ENCODE results near the gene CFAP100.

Gene CFAP100

DNA sequence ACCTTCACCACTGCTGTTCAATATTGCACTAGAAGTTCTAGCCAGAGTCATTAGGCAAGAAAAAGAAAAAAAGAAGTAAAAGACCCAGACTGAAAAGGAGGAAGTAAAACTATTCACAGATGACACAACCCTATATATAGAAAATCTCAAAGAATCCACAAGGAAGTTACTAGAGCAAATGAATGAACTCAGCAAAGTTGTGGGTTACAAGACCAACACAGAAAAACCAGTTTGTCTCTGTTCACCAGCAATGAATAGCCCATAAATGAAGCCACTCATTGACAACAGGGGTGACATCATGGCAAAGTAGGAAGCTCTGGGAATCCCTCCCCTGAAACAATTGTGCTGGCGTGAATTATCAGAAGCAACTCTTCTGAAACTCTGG is 4.6 kb downstream of the CFAP100 start:
- DNase-seq (ENCODE audit: extremely low read depth in 1 of 2, low read depth in 1 of 2), result no peak

DNA sequence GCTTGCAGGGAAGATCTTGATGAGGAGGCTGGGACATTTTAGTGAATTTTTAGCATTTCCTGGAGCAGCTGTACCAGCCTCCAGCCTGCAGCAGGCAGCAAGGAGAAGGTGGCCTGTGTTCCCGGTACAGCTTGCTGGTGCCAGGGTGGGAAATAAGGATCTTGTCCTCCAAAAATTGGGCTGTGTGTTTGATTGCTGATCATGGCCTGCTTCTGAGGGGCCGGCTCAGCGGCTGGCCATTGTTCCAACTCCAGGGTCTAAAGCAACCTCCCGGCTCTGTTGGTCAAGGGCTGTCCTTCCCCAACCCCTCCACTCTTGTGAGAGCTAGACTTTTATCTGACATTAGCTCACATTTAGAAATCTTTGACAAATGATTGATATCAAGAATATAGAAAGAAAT is 5.0 kb downstream of the CFAP100 start:
- DNase-seq (ENCODE audit: extremely low read depth in 1 of 2, low read depth in 1 of 2), result no peak

GRCh38 chr3:126401611-126402160 is 7.0 kb downstream of the CFAP100 start:
- DNase-seq (ENCODE audit: extremely low read depth in 1 of 2, low read depth in 1 of 2), result no peak

DNA sequence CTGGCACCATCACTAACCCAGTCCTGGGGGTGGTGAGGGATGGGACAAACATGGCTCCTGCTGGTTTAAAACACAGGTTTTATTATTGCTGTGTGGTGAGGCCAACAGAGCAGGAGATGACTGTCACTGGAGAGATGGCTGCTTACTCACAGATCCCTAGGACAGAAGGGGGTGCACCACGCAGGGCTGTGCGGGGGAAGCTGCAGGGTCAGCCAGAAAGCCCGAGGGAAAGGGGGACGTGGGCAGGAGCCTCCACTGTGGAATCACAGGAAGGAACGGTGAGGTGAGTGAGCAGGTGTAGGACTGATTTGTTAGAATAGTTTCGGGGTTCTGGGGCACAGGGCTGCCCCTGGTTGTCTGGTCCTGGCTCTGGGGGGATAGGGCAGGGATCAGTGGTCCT is 7.5 kb downstream of the CFAP100 start:
- DNase-seq (ENCODE audit: extremely low read depth in 1 of 2, low read depth in 1 of 2), result no peak

DNA sequence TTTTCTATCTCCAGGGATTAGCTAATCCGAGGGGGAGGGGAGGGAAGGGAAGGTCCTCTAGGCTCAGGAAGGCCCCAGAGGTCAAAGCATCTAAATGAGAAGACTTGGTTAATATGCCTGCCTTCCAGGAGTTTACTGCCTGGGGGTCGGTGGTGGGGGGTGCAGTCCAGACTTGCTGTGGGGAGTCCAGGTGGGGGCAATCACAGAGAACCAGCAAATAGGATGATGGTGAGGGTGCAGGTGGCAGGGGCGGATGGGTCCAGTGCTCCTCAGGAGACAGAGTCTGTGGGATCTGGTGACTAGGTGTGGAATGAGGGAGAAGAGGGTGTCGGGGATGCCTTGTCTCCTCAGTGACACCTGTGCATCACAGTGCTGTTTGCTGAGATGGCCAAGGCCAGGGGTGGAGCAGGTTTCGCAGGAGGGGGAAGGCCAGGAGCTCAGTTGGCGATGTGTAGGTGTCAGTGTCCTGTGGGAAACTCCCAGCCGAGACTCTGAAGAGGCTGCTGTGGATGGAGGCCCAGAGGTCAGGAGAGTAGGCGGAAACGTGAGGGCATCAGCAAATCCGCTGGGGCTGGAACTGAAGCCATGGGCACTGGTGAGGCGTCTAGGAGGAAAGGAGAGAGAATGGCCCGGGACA is 8.1 kb downstream of the CFAP100 start:
- DNase-seq (ENCODE audit: extremely low read depth in 1 of 2, low read depth in 1 of 2), result no peak

- no peak for DNase-seq (ENCODE audit: extremely low read depth in 1 of 2, low read depth in 1 of 2)
Observed at GRCh38 chr3:126406389-126407296, 11.9 kb downstream of the CFAP100 start.

DNA sequence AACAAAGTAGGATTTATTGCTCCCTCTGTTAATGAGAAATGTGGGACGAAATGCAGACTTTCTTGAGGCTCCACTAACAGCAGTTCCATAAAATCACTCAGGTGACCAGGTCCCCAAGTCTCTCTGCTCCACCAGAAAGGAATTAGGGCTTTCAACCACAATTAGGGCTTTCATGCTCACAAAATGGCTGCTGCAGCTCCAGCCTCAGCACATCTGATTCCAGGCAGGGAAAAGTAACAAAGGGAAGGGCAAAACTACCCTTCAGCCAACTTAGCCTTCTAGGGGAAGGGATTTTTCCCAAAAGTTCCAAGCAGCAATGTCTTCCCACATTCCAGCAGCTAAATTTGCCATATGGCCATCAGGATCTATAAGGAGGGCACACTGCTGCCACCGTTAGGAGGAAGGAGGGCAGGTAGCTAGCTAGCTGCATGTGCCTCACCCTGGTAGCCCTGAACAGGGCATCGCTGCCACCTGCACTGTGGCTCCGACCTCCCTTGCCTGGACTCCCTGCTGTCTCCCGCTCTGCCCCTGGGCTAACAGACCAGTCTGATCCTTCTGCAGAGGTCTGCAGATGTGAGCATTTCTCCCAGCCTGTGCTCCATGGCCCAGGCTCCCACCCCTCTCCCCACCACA is 12.8 kb downstream of the CFAP100 start:
- no peak for DNase-seq (ENCODE audit: extremely low read depth in 1 of 2, low read depth in 1 of 2)

- DNase-seq (ENCODE audit: extremely low read depth in 1 of 2, low read depth in 1 of 2), result no peak
Observed at GRCh38 chr3:126408099-126408498, 13.4 kb downstream of the CFAP100 start.

- DNase-seq (ENCODE audit: extremely low read depth in 1 of 2, low read depth in 1 of 2), result no peak
Observed at GRCh38 chr3:126412841-126413692, 18.4 kb downstream of the CFAP100 start.

DNA sequence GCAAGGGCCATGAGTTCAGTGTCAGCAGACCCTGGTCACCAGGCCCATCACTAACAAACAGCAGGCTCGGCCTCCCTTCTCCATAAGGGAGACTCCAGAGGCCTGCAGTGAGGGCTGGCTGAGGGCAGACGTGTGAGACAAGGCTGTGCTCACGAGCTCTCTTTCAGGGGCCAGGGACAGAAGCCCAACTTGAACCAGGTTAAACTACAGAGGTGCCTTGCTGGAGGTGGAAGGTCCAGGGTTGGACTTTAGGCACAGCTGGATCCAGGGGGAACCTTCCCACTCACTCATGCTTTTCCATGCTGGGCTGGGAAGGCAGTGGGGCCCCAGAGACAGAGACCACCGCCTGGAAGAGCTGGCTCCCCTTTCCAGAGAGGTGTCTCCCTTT is 19.0 kb downstream of the CFAP100 start:
- DNase-seq (ENCODE audit: extremely low read depth in 1 of 2, low read depth in 1 of 2), result no peak

GRCh38 chr3:126414406-126414805 is 19.7 kb downstream of the CFAP100 start:
- no peak for DNase-seq (ENCODE audit: extremely low read depth in 1 of 2, low read depth in 1 of 2)

DNA sequence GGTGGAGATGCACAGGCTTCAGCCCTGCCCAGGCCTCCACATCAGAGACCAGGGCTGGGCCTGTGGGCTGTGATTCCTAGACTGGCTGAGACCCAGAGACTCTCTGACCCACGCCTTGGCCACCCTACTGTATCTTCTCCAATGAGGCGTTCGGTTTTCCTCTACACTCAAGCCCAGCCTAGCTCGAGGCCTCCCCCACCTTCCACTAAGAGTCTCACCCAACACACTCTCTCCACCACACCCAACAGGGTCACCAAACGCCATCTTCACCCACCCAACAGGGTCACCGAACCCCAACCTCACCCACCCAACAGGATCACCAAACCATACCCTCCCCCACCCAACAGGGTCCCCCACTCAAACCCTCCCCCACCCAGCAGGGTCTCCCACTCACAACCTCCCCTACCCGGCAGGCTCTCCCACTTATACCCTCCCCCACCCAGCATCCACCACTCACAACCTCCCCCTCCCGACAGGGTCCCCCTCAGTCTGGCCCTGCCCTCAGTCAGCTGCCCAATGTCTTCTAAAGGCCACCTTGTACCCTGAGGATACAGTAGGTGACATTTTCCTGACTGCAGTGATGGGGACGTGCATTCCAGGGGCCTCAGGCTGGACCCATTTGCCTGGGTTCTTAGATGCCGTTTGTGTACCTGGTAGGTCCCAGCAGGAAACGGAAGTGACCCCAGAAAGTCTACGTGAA is 20.4 kb downstream of the CFAP100 start:
- DNase-seq (ENCODE audit: extremely low read depth in 1 of 2, low read depth in 1 of 2), result no peak

DNA sequence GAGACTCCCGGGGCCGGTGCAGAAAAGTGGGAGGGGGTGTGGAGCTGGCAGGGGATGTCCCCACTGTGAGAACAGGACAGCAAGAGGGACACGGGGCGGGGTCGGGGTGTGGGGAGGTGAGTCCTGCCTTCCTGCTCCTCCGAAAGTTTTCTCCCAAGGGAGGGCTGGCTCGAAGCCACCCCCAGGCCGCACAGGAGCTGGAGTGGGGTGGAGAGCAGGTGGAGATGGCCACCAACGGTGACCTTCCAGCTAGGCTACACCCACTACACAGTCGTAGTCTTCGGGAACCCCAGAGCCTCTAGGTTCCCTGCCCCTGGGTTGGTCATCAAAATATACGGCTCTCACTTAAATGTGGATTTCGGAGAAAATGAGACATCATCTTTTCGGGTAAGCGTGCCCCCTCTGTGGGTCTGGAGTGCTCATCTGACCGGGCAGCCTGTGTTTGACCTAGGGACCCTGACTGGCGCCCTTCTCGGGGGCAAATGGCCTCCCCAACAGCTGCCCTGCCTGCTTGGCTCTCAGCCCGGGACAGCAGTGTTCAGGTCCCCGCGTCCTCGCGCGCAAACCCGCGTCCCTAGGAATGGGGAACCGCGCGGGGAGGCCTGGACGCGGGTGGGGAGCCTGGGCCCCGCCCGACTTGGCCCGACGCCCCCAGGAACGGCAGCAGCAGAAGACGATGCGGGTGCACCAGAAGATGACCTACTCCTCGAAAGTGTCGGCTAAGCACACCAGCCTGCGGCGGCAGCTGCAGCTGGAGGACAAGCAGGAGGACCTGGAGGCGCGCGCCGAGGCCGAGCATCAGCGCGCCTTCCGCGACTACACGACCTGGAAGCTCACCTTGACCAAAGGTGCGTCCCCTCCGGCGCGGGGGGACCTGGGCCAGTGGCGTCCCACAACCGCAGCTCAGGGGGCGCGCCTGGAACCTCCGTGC is 21.2 kb downstream of the CFAP100 start:
- DNase-seq (ENCODE audit: extremely low read depth in 1 of 2, low read depth in 1 of 2), result no peak

DNA sequence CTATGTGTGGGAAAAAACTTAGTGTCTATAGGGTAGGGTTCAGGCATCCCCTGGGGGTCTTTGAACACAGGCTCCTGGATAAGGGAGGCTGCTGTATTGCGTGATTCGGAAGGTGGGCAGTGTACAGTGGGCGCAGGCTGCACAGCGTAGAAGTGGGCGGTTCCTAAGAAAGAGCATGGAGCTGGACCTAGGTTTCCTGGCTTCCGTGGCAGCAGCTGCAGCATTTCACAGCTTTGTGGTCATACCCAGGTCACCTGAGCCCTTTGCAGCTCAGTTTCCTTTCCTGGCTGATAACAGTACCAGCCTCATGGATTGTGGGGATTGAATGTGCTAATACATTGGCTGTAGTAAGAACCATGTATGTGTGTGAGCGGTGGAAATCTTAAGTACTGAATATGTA is 22.2 kb downstream of the CFAP100 start:
- DNase-seq (ENCODE audit: extremely low read depth in 1 of 2, low read depth in 1 of 2), result no peak

- DNase-seq (ENCODE audit: extremely low read depth in 1 of 2, low read depth in 1 of 2), result no peak
Observed at GRCh38 chr3:126417515-126417914, 22.8 kb downstream of the CFAP100 start.

DNA sequence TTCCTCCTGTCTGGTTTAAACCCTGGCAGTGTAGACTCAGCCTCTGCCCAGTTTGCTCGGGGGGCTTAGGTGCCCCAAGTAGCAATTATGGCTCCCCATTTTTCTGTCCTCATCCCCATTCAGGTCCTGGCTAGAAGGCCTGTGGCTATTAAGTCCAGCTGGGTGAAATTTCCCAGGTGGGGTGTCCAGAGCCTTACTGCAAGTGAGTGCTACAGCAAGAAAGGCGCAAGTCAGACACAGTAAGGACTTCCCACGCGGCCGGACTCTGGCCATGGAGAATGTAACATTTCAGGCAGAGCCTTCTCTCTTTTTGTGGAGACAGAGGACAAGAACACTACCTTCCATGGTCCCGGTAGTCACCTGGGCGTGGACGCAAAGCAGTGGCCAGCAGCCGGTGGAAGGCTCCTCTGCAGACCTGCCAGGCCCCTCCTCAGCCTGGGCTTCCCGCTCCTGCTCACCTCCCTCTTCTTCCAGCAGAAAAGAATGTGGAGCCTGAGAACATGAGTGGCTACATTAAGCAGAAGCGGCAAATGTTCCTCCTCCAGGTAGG is 23.3 kb downstream of the CFAP100 start:
- no peak for DNase-seq (ENCODE audit: extremely low read depth in 1 of 2, low read depth in 1 of 2)

DNA sequence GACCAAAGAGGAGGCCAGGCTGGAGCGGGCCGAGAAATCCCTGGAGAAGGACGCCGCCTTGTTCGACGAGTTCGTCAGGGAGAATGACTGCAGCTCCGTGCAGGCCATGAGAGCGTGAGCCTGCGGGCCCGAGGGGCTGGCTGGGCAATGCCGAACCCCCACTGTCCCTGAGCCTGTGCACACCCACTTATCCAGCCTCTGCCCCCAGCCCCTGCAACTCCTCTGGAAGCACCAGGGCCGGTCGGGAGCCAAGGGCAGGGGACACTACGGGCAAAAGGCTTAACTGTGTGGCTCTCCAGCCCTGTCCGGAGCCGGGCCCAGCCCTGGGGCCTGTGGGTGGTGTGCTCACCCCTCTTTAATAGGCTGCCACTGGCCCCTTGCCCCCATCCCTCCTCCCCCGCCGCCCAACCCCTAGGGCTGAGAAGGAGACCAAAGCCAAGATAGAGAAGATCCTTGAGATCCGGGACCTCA is 24.0 kb downstream of the CFAP100 start:
- DNase-seq (ENCODE audit: extremely low read depth in 1 of 2, low read depth in 1 of 2), result no peak

DNA sequence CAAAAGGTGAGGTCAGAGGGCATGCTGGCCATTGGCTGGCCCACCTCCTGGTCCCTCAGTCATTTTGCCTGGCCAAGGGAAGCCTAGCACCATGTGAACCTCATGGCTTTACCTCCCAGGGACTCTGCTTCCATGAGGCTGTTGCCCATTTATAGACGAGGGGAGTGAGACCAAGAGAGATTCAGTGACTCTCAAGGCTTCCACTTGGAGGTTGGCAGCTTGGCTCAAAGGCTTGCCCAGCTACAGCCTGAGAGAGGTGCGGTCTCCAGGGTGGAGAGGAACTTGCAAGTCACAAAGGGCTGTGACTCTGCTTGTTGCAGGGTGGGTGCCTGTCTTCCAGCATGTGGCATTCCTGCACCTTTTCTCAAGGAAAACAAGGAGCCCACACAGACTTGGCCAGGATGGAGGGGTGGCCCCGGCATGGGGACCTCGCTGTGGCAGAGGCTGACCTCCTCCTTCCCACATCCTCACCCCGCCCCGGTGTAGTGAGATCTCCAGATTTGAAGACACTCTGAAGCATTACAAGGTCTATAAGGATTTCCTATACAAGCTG is 24.5 kb downstream of the CFAP100 start:
- DNase-seq (ENCODE audit: extremely low read depth in 1 of 2, low read depth in 1 of 2), result no peak

Data from activated CD8-positive, alpha-beta memory T cell treated with anti-CD3 and anti-CD28 coated beads for 1 hour (primary cell).